Astrocyte of the cerebellum (primary cell): ENCODE data around the gene PIK3R6.

Experiments
- DNase-seq: peaks from one replicate; pipeline ENCODE4 v3.0.0-alpha.2; 2011; ENCODE audit warnings: low read depth
- H3K4me3 ChIP-seq: 2 replicates; pipeline ENCODE4 v1.5.1; 2011; ENCODE audit warnings: mild to moderate bottlenecking, low read depth, low read length, moderate library complexity
- in situ Hi-C: cut with HindIII; loops from 2 replicates; pipeline ENCODE4 v1.10.0; 2017; ENCODE audit warnings: low sequenced_read_pairs
- TF ChIP-seq, protein P1 (sequence below): IDR thresholded peaks from 2 replicates; pipeline ENCODE4 v1.5.1; 2012; ENCODE audit warnings: low read length, low read depth, moderate library complexity, mild to moderate bottlenecking; ENCODE audit errors: missing control alignments

PIK3R6 gene

GRCh38 chr17:8835631-8836364 is 31.7 kb downstream of the PIK3R6 start:
- in situ Hi-C loops, result no loop called here
- TF ChIP-seq, protein P1, sequence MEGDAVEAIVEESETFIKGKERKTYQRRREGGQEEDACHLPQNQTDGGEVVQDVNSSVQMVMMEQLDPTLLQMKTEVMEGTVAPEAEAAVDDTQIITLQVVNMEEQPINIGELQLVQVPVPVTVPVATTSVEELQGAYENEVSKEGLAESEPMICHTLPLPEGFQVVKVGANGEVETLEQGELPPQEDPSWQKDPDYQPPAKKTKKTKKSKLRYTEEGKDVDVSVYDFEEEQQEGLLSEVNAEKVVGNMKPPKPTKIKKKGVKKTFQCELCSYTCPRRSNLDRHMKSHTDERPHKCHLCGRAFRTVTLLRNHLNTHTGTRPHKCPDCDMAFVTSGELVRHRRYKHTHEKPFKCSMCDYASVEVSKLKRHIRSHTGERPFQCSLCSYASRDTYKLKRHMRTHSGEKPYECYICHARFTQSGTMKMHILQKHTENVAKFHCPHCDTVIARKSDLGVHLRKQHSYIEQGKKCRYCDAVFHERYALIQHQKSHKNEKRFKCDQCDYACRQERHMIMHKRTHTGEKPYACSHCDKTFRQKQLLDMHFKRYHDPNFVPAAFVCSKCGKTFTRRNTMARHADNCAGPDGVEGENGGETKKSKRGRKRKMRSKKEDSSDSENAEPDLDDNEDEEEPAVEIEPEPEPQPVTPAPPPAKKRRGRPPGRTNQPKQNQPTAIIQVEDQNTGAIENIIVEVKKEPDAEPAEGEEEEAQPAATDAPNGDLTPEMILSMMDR, result no peak
- no peak overlapping the region for H3K4me3 ChIP-seq
- DNase-seq, result no peak

DNA sequence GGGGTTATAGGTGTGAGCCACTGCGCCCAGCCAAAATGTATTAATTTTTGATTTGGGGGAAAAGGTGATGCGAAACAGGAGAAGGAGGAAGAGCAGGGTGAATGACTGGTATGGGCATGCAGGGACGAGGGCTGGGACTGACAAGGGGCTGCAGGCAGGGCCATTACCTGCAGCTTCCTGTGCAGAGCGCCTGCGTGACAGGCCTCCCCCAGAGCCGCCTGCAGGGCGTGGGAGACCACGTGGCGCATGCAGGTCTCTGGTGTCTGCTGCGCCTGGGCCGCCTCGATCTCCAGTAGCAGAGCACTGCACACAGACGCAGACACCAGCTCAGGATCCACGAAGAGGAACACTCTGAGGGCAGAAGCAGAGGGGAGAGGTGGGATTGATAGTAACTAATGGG is 32.4 kb downstream of the PIK3R6 start:
- in situ Hi-C loops, result no loop called here
- TF ChIP-seq, protein P1, result no peak
- no peak overlapping the region for H3K4me3 ChIP-seq
- no peak for DNase-seq

GRCh38 chr17:8832711-8833352 is 34.6 kb downstream of the PIK3R6 start:
- no peak for DNase-seq
- TF ChIP-seq, protein P1, result no peak
- in situ Hi-C loops, result no loop called here
- no peak overlapping the region for H3K4me3 ChIP-seq

- no peak overlapping the region for H3K4me3 ChIP-seq
- TF ChIP-seq, protein P1, result no peak
- no peak for DNase-seq
- in situ Hi-C loops, result no loop called here
Measured at GRCh38 chr17:8831234-8831849, 36.1 kb downstream of the PIK3R6 start.

DNA sequence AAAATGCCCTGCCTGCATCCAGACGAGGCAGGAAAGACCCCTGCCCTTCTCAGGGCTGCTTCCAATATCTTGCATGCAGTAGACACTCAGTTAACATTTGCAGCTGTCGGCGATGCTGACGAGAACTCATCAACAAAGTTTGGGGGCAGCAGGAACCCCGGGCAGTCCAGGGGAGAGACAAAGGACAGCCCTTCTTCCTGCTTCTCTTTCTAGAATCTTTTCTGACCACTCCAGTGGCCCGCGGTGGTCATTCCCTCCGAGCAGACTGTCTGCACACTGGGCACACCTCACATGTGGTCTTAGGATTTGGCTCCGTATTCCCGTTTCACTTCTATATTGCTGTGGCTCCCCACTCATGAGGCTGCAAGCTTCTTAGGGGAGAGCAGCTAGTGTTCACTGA is 37.3 kb downstream of the PIK3R6 start:
- TF ChIP-seq, protein P1, result no peak
- H3K4me3 ChIP-seq, result no peak overlapping the region
- no peak for DNase-seq
- in situ Hi-C loops, result no loop called here

GRCh38 chr17:8829036-8829941 is 38.2 kb downstream of the PIK3R6 start:
- in situ Hi-C loops, result no loop called here
- TF ChIP-seq, protein P1, result no peak
- H3K4me3 ChIP-seq, result no peak overlapping the region
- no peak for DNase-seq
